ENCODE measurements around the gene ENTPD2.

- TF ChIP-seq EP300 (IDR thresholded peaks at IDR 0.05; ENCODE audit: borderline replicate concordance in 1 of 2, control insufficient read depth in 1 of 2, low read depth in 2 of 2, low read length in 2 of 2) (no peak), TCF3 (IDR thresholded peaks at IDR 0.05; ENCODE audit: borderline replicate concordance, insufficient read depth, low read depth, low read length) (no peak), CHD2 (IDR thresholded peaks at IDR 0.05; ENCODE audit: borderline replicate concordance, low read depth, low read length) (no peak), NR2C2 (IDR thresholded peaks at IDR 0.05; ENCODE audit: borderline replicate concordance, control insufficient read depth, insufficient read length, low read depth) (no peak), EZH2 (IDR thresholded peaks at IDR 0.05; ENCODE audit: borderline replicate concordance, control insufficient read depth, low read depth, low read length) (no peak), POLR2A (IDR thresholded peaks at IDR 0.05; ENCODE audit: low read depth, low read length) (no peak), CHD1 (IDR thresholded peaks at IDR 0.05; ENCODE audit: low read depth, low read length) (no peak), NRF1 (conservative IDR thresholded peaks at IDR 0.05; ENCODE audit: low read depth, low read length) (no peak), KDM1A (IDR thresholded peaks at IDR 0.05; ENCODE audit: borderline replicate concordance) (no peak), SIX5 (IDR thresholded peaks at IDR 0.05; ENCODE audit: low read depth, low read length, severe bottlenecking) (no peak)
- TF ChIP-seq, protein P1, sequence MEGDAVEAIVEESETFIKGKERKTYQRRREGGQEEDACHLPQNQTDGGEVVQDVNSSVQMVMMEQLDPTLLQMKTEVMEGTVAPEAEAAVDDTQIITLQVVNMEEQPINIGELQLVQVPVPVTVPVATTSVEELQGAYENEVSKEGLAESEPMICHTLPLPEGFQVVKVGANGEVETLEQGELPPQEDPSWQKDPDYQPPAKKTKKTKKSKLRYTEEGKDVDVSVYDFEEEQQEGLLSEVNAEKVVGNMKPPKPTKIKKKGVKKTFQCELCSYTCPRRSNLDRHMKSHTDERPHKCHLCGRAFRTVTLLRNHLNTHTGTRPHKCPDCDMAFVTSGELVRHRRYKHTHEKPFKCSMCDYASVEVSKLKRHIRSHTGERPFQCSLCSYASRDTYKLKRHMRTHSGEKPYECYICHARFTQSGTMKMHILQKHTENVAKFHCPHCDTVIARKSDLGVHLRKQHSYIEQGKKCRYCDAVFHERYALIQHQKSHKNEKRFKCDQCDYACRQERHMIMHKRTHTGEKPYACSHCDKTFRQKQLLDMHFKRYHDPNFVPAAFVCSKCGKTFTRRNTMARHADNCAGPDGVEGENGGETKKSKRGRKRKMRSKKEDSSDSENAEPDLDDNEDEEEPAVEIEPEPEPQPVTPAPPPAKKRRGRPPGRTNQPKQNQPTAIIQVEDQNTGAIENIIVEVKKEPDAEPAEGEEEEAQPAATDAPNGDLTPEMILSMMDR (IDR thresholded peaks at IDR 0.05 in 2 of 3, conservative IDR thresholded peaks at IDR 0.05 in 1 of 3; ENCODE audit: control insufficient read depth in 2 of 3, extremely low read depth in 1 of 3, insufficient read depth in 1 of 3, low read depth in 3 of 3, low read length in 3 of 3), result no peak
Measured at GRCh38 chr9:137075275-137075775, 21.5 kb upstream of the ENTPD2 start.
